Astrocyte (in vitro differentiated cells and primary cell): Measurements from ENCODE around the gene CIROP. TPM values are rescaled to one million over a fixed set of nuclear protein-coding genes. Genes with fewer than 3 reads are reported as not detected.

Experiments used
- DNase-seq: peaks from one replicate; pipeline ENCODE4 v3.0.0-alpha.2; 2010; ENCODE audit warnings: low read depth
- FAIRE-seq: peaks from 2 replicates; lab custom pipeline; 2011; peaks lifted over from hg19 to GRCh38; lab: Jason Lieb, UNC
- H2AFZ ChIP-seq: 2 replicates; pipeline ENCODE4 v1.6.0; 2012; ENCODE audit warnings: low read depth, low read length, inconsistent platforms
- H3K27ac ChIP-seq: 2 replicates; pipeline ENCODE4 v1.5.1; 2011; ENCODE audit warnings: low read depth, low read length, inconsistent platforms
- H3K27me3 ChIP-seq: 2 replicates; pipeline ENCODE4 v1.6.0; 2011; ENCODE audit warnings: low read length, inconsistent platforms; ENCODE audit not compliant: insufficient read depth
- H3K36me3 ChIP-seq: 2 replicates; pipeline ENCODE4 v1.5.1; 2011; ENCODE audit warnings: low read length, inconsistent platforms; ENCODE audit not compliant: insufficient read depth
- H3K4me1 ChIP-seq: 2 replicates; pipeline ENCODE4 v1.5.1; 2011; ENCODE audit warnings: low read length, inconsistent platforms; ENCODE audit not compliant: insufficient read depth
- H3K4me2 ChIP-seq: 2 replicates; pipeline ENCODE4 v1.6.0; 2012; ENCODE audit warnings: low read length, inconsistent platforms
- H3K4me3 ChIP-seq: 2 replicates; pipeline ENCODE4 v1.5.1; 2011; ENCODE audit warnings: low read depth, mild to moderate bottlenecking, low read length, inconsistent platforms; ENCODE audit not compliant: insufficient read depth
- H3K79me2 ChIP-seq: 2 replicates; pipeline ENCODE4 v1.6.0; 2012; ENCODE audit warnings: mild to moderate bottlenecking, low read length, inconsistent platforms; ENCODE audit not compliant: insufficient read depth
- H3K9ac ChIP-seq: 2 replicates; pipeline ENCODE4 v1.6.0; 2012; ENCODE audit warnings: mild to moderate bottlenecking, low read length, inconsistent platforms
- H3K9me3 ChIP-seq: 2 replicates; pipeline ENCODE4 v1.5.1; 2012; ENCODE audit warnings: low read depth, mild to moderate bottlenecking, low read length, inconsistent platforms; ENCODE audit not compliant: insufficient read depth
- H4K20me1 ChIP-seq: 2 replicates; pipeline ENCODE4 v1.6.0; 2012; ENCODE audit warnings: low read length, inconsistent platforms; ENCODE audit not compliant: insufficient read depth
- H3K27ac Mint-ChIP-seq: one replicate; pipeline ENCODE4 v1.8.0; 2021; ENCODE audit warnings: mild to moderate bottlenecking, mixed read lengths; ENCODE audit not compliant: unreplicated experiment
- H3K27me3 Mint-ChIP-seq: one replicate; pipeline ENCODE4 v1.8.0; 2021; ENCODE audit warnings: low read depth, mixed read lengths; ENCODE audit not compliant: unreplicated experiment
- H3K36me3 Mint-ChIP-seq: one replicate; pipeline ENCODE4 v1.8.0; 2021; ENCODE audit warnings: low read depth, mixed read lengths; ENCODE audit not compliant: unreplicated experiment
- H3K4me1 Mint-ChIP-seq: one replicate; pipeline ENCODE4 v1.8.0; 2021; ENCODE audit warnings: low read depth, mixed read lengths; ENCODE audit not compliant: unreplicated experiment
- H3K4me3 Mint-ChIP-seq: one replicate; pipeline ENCODE4 v1.8.0; 2021; ENCODE audit warnings: mild to moderate bottlenecking, moderate library complexity, mixed read lengths; ENCODE audit not compliant: unreplicated experiment
- H3K9me3 Mint-ChIP-seq: one replicate; pipeline ENCODE4 v1.8.0; 2021; ENCODE audit warnings: mild to moderate bottlenecking, mixed read lengths; ENCODE audit not compliant: unreplicated experiment
- EZH2 ChIP-seq: IDR thresholded peaks from 2 replicates; pipeline ENCODE4 v1.6.1; 2012; ENCODE audit warnings: mild to moderate bottlenecking, low read length, inconsistent platforms; ENCODE audit not compliant: insufficient read depth
- total RNA-seq: library from RNA; stranded (reverse); gene quantifications from 2 replicates; pipeline ENCODE4 v1.2.1, GENCODE V29; 2021
- TF ChIP-seq, protein P1 (sequence below): IDR thresholded peaks from 2 replicates; pipeline ENCODE4 v1.5.1; 2011; ENCODE audit warnings: low read depth, mild to moderate bottlenecking, inconsistent platforms, low read length, moderate library complexity; ENCODE audit not compliant: insufficient read depth

CIROP gene
- total RNA-seq, 1 donor from 2014 or later: not detected

GRCh38 chr14:23101213-23101970, 3.4 kb downstream of the CIROP start:
- Mint-ChIP-seq H3K4me1 (peaks cover 12% of the 10 kb centered on the region), H3K27me3 (peaks cover 3% of the 10 kb centered on the region), H3K4me3 (no peak overlapping the region), H3K36me3 (peaks cover 22% of the 10 kb centered on the region), H3K27ac (no peak overlapping the region), H3K9me3 (no peaks in the 10 kb centered on the region)
- FAIRE-seq (no peak), DNase-seq (no peak)
- Histone ChIP-seq H3K27ac (no peak overlapping the region), H3K9me3 (no peaks in the 10 kb centered on the region), H3K4me1 (peaks cover 7% of the 10 kb centered on the region), H3K4me3 (no peak overlapping the region), H3K27me3 (no peaks in the 10 kb centered on the region), H3K9ac (no peak overlapping the region), H3K36me3 (peaks cover 13% of the 10 kb centered on the region), H4K20me1 (peaks cover 49% of the 10 kb centered on the region), H3K79me2 (peaks cover 30% of the 10 kb centered on the region), H2AFZ (no peak overlapping the region), H3K4me2 (no peak overlapping the region)
- TF ChIP-seq, protein P1, sequence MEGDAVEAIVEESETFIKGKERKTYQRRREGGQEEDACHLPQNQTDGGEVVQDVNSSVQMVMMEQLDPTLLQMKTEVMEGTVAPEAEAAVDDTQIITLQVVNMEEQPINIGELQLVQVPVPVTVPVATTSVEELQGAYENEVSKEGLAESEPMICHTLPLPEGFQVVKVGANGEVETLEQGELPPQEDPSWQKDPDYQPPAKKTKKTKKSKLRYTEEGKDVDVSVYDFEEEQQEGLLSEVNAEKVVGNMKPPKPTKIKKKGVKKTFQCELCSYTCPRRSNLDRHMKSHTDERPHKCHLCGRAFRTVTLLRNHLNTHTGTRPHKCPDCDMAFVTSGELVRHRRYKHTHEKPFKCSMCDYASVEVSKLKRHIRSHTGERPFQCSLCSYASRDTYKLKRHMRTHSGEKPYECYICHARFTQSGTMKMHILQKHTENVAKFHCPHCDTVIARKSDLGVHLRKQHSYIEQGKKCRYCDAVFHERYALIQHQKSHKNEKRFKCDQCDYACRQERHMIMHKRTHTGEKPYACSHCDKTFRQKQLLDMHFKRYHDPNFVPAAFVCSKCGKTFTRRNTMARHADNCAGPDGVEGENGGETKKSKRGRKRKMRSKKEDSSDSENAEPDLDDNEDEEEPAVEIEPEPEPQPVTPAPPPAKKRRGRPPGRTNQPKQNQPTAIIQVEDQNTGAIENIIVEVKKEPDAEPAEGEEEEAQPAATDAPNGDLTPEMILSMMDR: no peak
- no peak for TF ChIP-seq EZH2

- Histone ChIP-seq H3K79me2 (peaks cover 42% of the 10 kb centered on the region), H3K27ac (no peak overlapping the region), H3K36me3 (peaks cover 13% of the 10 kb centered on the region), H3K9ac (no peak overlapping the region), H3K4me3 (no peak overlapping the region), H3K4me2 (no peak overlapping the region), H3K9me3 (no peaks in the 10 kb centered on the region), H4K20me1 (peaks cover 50% of the 10 kb centered on the region), H3K27me3 (no peaks in the 10 kb centered on the region), H3K4me1 (peaks cover 8% of the 10 kb centered on the region), H2AFZ (no peak overlapping the region)
- DNase-seq: no peak
- no peak overlapping the region for H3K27ac Mint-ChIP-seq
- no peak for FAIRE-seq
- H3K9me3 Mint-ChIP-seq: no peaks in the 10 kb centered on the region
- H3K27me3 Mint-ChIP-seq: peaks cover 3% of the 10 kb centered on the region
- H3K36me3 Mint-ChIP-seq: peaks cover 22% of the 10 kb centered on the region
- H3K4me3 Mint-ChIP-seq: no peak overlapping the region
- TF ChIP-seq, protein P1: peak; percentile 2
- TF ChIP-seq EZH2: no peak
- H3K4me1 Mint-ChIP-seq: peaks cover 12% of the 10 kb centered on the region
Measured at GRCh38 chr14:23099212-23099861, 5.5 kb downstream of the CIROP start.
